ENCODE measurements around the gene C17orf67.

C17orf67 gene

GRCh38 chr17:56821847-56822534 lies 11.7 kb downstream of the C17orf67 start:
- Histone ChIP-seq H3K4me1 (ENCODE audit: insufficient read depth, low read length) (peaks cover 3% of the 10 kb centered on the region; the same call in 1 of the 2 replicates), H3K27me3 (ENCODE audit: insufficient read depth, low read length, poor library complexity) (no peaks in the 10 kb centered on the region), H3K9ac (ENCODE audit: low read depth, low read length) (no peak overlapping the region), H3K36me3 (ENCODE audit: insufficient read depth, low read length) (no peaks in the 10 kb centered on the region), H2AFZ (ENCODE audit: low read depth, low read length) (no peak overlapping the region), H3K79me2 (ENCODE audit: insufficient read depth, low read length) (no peaks in the 10 kb centered on the region), H3K4me3 (ENCODE audit: low read depth in 1 of 2, low read length in 2 of 2) (no peak overlapping the region), H3K9me3 (ENCODE audit: insufficient read depth, low read length, severe bottlenecking) (no peaks in the 10 kb centered on the region), H3K4me2 (ENCODE audit: insufficient read depth, low read length) (no peak overlapping the region), H4K20me1 (ENCODE audit: insufficient read depth, low read length) (no peaks in the 10 kb centered on the region), H3K27ac (ENCODE audit: low read length) (no peak overlapping the region)
- DNase-seq (no peak), ATAC-seq (ENCODE audit: insufficient read depth, low read depth) (no peak)
- TF ChIP-seq, protein P1, sequence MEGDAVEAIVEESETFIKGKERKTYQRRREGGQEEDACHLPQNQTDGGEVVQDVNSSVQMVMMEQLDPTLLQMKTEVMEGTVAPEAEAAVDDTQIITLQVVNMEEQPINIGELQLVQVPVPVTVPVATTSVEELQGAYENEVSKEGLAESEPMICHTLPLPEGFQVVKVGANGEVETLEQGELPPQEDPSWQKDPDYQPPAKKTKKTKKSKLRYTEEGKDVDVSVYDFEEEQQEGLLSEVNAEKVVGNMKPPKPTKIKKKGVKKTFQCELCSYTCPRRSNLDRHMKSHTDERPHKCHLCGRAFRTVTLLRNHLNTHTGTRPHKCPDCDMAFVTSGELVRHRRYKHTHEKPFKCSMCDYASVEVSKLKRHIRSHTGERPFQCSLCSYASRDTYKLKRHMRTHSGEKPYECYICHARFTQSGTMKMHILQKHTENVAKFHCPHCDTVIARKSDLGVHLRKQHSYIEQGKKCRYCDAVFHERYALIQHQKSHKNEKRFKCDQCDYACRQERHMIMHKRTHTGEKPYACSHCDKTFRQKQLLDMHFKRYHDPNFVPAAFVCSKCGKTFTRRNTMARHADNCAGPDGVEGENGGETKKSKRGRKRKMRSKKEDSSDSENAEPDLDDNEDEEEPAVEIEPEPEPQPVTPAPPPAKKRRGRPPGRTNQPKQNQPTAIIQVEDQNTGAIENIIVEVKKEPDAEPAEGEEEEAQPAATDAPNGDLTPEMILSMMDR (IDR thresholded peaks at IDR 0.05; ENCODE audit: borderline replicate concordance, extremely low read depth, low read length, poor library complexity, severe bottlenecking) = no peak
- TF ChIP-seq EZH2 (IDR thresholded peaks at IDR 0.05; ENCODE audit: borderline replicate concordance, low read depth, low read length, severe bottlenecking) = no peak

GRCh38 chr17:56820207-56820606 lies 13.5 kb downstream of the C17orf67 start:
- H4K20me1 ChIP-seq (ENCODE audit: insufficient read depth, low read length) = no peaks in the 10 kb centered on the region
- no peaks in the 10 kb centered on the region for H3K79me2 ChIP-seq (ENCODE audit: insufficient read depth, low read length)
- H3K4me1 ChIP-seq (ENCODE audit: insufficient read depth, low read length) = peaks cover 3% of the 10 kb centered on the region; the same call in 1 of the 2 replicates
- no peak overlapping the region for H3K4me3 ChIP-seq (ENCODE audit: low read depth in 1 of 2, low read length in 2 of 2)
- no peaks in the 10 kb centered on the region for H3K27me3 ChIP-seq (ENCODE audit: insufficient read depth, low read length, poor library complexity)
- no peak overlapping the region for H3K9ac ChIP-seq (ENCODE audit: low read depth, low read length)
- H3K27ac ChIP-seq (ENCODE audit: low read length) = no peak overlapping the region
- TF ChIP-seq, protein P1 (IDR thresholded peaks at IDR 0.05; ENCODE audit: borderline replicate concordance, extremely low read depth, low read length, poor library complexity, severe bottlenecking) = no peak
- TF ChIP-seq EZH2 (IDR thresholded peaks at IDR 0.05; ENCODE audit: borderline replicate concordance, low read depth, low read length, severe bottlenecking) = no peak
- no peak overlapping the region for H2AFZ ChIP-seq (ENCODE audit: low read depth, low read length)
- H3K9me3 ChIP-seq (ENCODE audit: insufficient read depth, low read length, severe bottlenecking) = no peaks in the 10 kb centered on the region
- no peak overlapping the region for H3K4me2 ChIP-seq (ENCODE audit: insufficient read depth, low read length)
- H3K36me3 ChIP-seq (ENCODE audit: insufficient read depth, low read length) = no peaks in the 10 kb centered on the region
- ATAC-seq (ENCODE audit: insufficient read depth, low read depth) = no peak
- no peak for DNase-seq

DNA sequence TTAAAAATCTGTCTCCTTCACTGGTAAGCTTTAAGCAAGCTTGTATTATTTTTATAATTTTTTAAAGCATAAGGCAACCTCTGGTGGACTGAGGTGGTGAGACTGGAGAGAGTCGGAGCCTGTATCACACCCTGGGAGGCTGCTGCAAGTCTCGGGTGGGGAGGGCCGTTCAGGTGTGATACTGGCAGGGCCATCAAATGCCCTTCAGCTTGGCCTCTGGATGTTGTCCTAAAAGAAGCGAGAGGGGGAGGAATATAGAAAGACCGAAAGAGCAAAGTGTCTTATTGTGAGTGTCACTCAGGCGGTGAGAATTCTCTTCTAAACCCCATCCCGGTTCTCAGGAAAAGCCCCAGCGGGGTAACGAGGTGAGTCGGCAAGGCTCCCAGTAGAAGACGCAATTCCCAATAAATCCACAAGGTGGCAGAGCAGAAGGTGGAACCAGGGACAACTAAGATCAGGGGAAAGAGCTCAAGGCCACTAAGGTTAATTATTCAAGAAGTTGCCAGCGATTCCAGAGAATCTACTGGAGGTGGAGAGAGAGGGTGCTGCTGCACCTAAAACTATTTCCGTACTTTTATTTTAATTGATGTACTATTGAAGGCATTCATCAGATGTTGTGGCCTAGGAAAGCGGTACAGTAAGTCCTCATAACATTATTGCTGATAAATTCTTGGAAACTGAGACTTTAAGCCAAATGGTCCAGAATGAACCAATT lies 14.1 kb downstream of the C17orf67 start:
- Histone ChIP-seq H2AFZ (ENCODE audit: low read depth, low read length) (peak overlapping the region; percentile 57; the same call in 1 of the 2 replicates), H3K36me3 (ENCODE audit: insufficient read depth, low read length) (no peaks in the 10 kb centered on the region), H3K4me3 (ENCODE audit: low read depth in 1 of 2, low read length in 2 of 2) (no peak overlapping the region), H3K4me2 (ENCODE audit: insufficient read depth, low read length) (0 out of 2 replicates have a peak overlapping the region, but pooled peaks have one; percentile 3), H3K9ac (ENCODE audit: low read depth, low read length) (no peak overlapping the region), H3K4me1 (ENCODE audit: insufficient read depth, low read length) (peaks cover 3% of the 10 kb centered on the region; the same call in 1 of the 2 replicates), H3K27ac (ENCODE audit: low read length) (no peak overlapping the region), H3K9me3 (ENCODE audit: insufficient read depth, low read length, severe bottlenecking) (no peaks in the 10 kb centered on the region), H3K79me2 (ENCODE audit: insufficient read depth, low read length) (no peaks in the 10 kb centered on the region), H3K27me3 (ENCODE audit: insufficient read depth, low read length, poor library complexity) (no peaks in the 10 kb centered on the region), H4K20me1 (ENCODE audit: insufficient read depth, low read length) (no peaks in the 10 kb centered on the region)
- DNase-seq = peak; percentile 77
- TF ChIP-seq, protein P1 (IDR thresholded peaks at IDR 0.05; ENCODE audit: borderline replicate concordance, extremely low read depth, low read length, poor library complexity, severe bottlenecking) = peak; percentile 91
- no peak for TF ChIP-seq EZH2 (IDR thresholded peaks at IDR 0.05; ENCODE audit: borderline replicate concordance, low read depth, low read length, severe bottlenecking)
- ATAC-seq (ENCODE audit: insufficient read depth, low read depth) = peak; percentile 92
